Body of pancreas (tissue), 4 donors: ENCODE results near the gene ABHD8. TPM values are rescaled to one million over a fixed set of nuclear protein-coding genes. Genes with fewer than 3 reads are reported as not detected.
A peak's percentile ranks its signal among the peaks of the same experiment; 100 is the strongest.

ENCODE experiments used
- ATAC-seq: fragments of 150-250 bp; one replicate; pipeline ENCODE4 v1.9.1; 2016
- DNase-seq, 4 donors: peaks; one replicate each; pipeline ENCODE4 v3.0.0-alpha.2; 2019
- H3K27ac ChIP-seq, 4 donors: fragments of 200-600 bp; sonication (generic); 1 replicate in 3 of 4; 2 replicates in 1 of 4; pipeline versions ENCODE4 v1.5.1 to v1.6.1; 2016 to 2019; ENCODE audit warnings: mild to moderate bottlenecking in 1 of 4, mixed read lengths in 1 of 4, moderate library complexity in 1 of 4
- H3K27me3 ChIP-seq, 2 donors: fragments of 200-600 bp; sonication (generic); one replicate each; pipeline ENCODE4 v1.6.0; 2016; ENCODE audit warnings: mild to moderate bottlenecking in 1 of 2
- H3K36me3 ChIP-seq, 2 donors: fragments of 200-600 bp; sonication (generic); replicated peaks in 1 of 2; 2 replicates each; pipeline ENCODE4 v1.5.1; 2016; ENCODE audit warnings: low read depth in 2 of 2; ENCODE audit not compliant: insufficient read depth in 1 of 2
- H3K4me1 ChIP-seq: fragments of 200-600 bp; sonication (generic); one replicate; pipeline ENCODE4 v1.6.0; 2016
- H3K4me3 ChIP-seq, 2 donors: fragments of 200-600 bp; sonication (generic); 1 replicate in 1 of 2; 2 replicates in 1 of 2; pipeline ENCODE4 v1.5.1; 2016 to 2019
- H3K9me3 ChIP-seq, 3 donors: fragments of 200-600 bp; sonication (generic); 1 replicate in 2 of 3; 2 replicates in 1 of 3; pipeline ENCODE4 v1.5.1; 2016
- CTCF ChIP-seq, 7 experiments: fragments of 450-650 bp in 4 of 7; fragments of 200-600 bp in 3 of 7; sonication (generic) in 3 of 7; IDR thresholded peaks; one replicate each; pipeline ENCODE4 v1.5.1; 2016 to 2019; ENCODE audit warnings: antibody characterized with exemption in 7 of 7
- POLR2A ChIP-seq, 3 donors: fragments of 450-650 bp; IDR thresholded peaks; one replicate each; pipeline ENCODE4 v1.6.1; 2016; ENCODE audit warnings: antibody characterized with exemption in 3 of 3, mild to moderate bottlenecking in 2 of 3
- WGBS, 2 donors: methylation state at CpG; one replicate each; pipeline ENCODE4 v1.1.5; 2017; 5-methylcytosine and 5-hydroxymethylcytosine counted together
- intact Hi-C: fragments of 100-400 bp; cut with DNase I; formaldehyde crosslinking; loops from one replicate; pipeline ENCODE4 v1.15.1; 2023
- total RNA-seq, 2 donors: library from RNA; depleted of rRNA; stranded (reverse); fragments of >200 nt; gene quantifications; one replicate each; pipeline ENCODE4 v1.1.0, GENCODE V29; 2016

Gene ABHD8
- total RNA-seq, 2 donors from 2014 or later: 10.2 to 12.2 TPM

- WGBS, 2 donors: 54 to 62% methylated on average over 2 of the region's 2 CpGs
- intact Hi-C loops: no loop called here
- DNase-seq (no peak), ATAC-seq (no peak)
- Histone ChIP-seq H3K9me3 (no peaks in the 10 kb centered on the region), H3K27me3 (no peaks in the 10 kb centered on the region), H3K4me3 (no peak overlapping the region), H3K27ac (peak overlapping the region in 1 of 4 donors; percentile 16), H3K4me1 (no peaks in the 10 kb centered on the region), H3K36me3 (no peaks in the 10 kb centered on the region)
- no peak for TF ChIP-seq POLR2A (IDR thresholded peaks at IDR 0.05)
- TF ChIP-seq CTCF (IDR thresholded peaks at IDR 0.05): no peak
Measured at GRCh38 chr19:17347877-17348276, 44.7 kb upstream of the ABHD8 start.

GRCh38 chr19:17347361-17347760 lies 44.1 kb upstream of the ABHD8 start:
- WGBS, 2 donors: 21 to 100% methylated on average over 1 to 6 of the region's 6 CpGs
- no peak for ATAC-seq
- Histone ChIP-seq H3K9me3 (no peaks in the 10 kb centered on the region), H3K36me3 (no peaks in the 10 kb centered on the region), H3K27me3 (no peaks in the 10 kb centered on the region), H3K4me3 (no peak overlapping the region), H3K4me1 (no peaks in the 10 kb centered on the region), H3K27ac (peak overlapping the region in 2 of 4 donors; percentile 21 to 32)
- intact Hi-C loops: no loop called here
- TF ChIP-seq CTCF (IDR thresholded peaks at IDR 0.05): no peak
- TF ChIP-seq POLR2A (IDR thresholded peaks at IDR 0.05): no peak
- no peak for DNase-seq

GRCh38 chr19:17346109-17346671 lies 43.0 kb upstream of the ABHD8 start:
- Histone ChIP-seq H3K4me3 (no peak overlapping the region), H3K36me3 (no peaks in the 10 kb centered on the region), H3K9me3 (no peaks in the 10 kb centered on the region), H3K4me1 (no peaks in the 10 kb centered on the region), H3K27ac (peak overlapping the region in 1 of 4 donors; percentile 21), H3K27me3 (no peaks in the 10 kb centered on the region)
- WGBS, 2 donors: 5 to 12% methylated on average over 15 to 24 of the region's 24 CpGs
- TF ChIP-seq POLR2A (IDR thresholded peaks at IDR 0.05) (no peak), CTCF (IDR thresholded peaks at IDR 0.05) (peak; percentile 77 to 93 (median 86))
- intact Hi-C loops: no loop called here
- peak; percentile 65 to 80 (median 70) for DNase-seq
- ATAC-seq: peak; percentile 81

GRCh38 chr19:17341845-17342244 lies 38.6 kb upstream of the ABHD8 start:
- no peaks in the 10 kb centered on the region for H3K36me3 ChIP-seq
- DNase-seq (no peak), ATAC-seq (no peak)
- H3K27me3 ChIP-seq: no peaks in the 10 kb centered on the region
- no peak overlapping the region for H3K27ac ChIP-seq
- peaks cover 12% of the 10 kb centered on the region for H3K4me1 ChIP-seq
- H3K4me3 ChIP-seq: no peak overlapping the region
- intact Hi-C loops: no loop called here
- 81 to 82% methylated on average over 7 of the region's 7 CpGs for WGBS, 2 donors
- TF ChIP-seq POLR2A (IDR thresholded peaks at IDR 0.05) (no peak), CTCF (IDR thresholded peaks at IDR 0.05) (no peak)
- H3K9me3 ChIP-seq: no peaks in the 10 kb centered on the region

GRCh38 chr19:17341386-17341785 lies 38.2 kb upstream of the ABHD8 start:
- ATAC-seq: no peak
- no peak overlapping the region for H3K27ac ChIP-seq
- H3K4me1 ChIP-seq: peaks cover 12% of the 10 kb centered on the region
- intact Hi-C loops: no loop called here
- WGBS, 2 donors: 81 to 84% methylated on average over 4 to 12 of the region's 15 CpGs
- no peak overlapping the region for H3K4me3 ChIP-seq
- TF ChIP-seq CTCF (IDR thresholded peaks at IDR 0.05) (no peak), POLR2A (IDR thresholded peaks at IDR 0.05) (no peak)
- no peaks in the 10 kb centered on the region for H3K36me3 ChIP-seq
- H3K27me3 ChIP-seq: no peaks in the 10 kb centered on the region
- H3K9me3 ChIP-seq: no peaks in the 10 kb centered on the region
- no peak for DNase-seq
